Peyer's patch (tissue), 4 donors: Measurements from ENCODE around the gene SPAG9. TPM values are rescaled to one million over a fixed set of nuclear protein-coding genes. Genes with fewer than 3 reads are reported as not detected.

Experiments
- DNase-seq, 3 donors: peaks; one replicate each; pipeline ENCODE4 v3.0.0-alpha.2; 2017 to 2019
- H3K27ac ChIP-seq, 4 donors: fragments of 200-600 bp; sonication (generic); one replicate each; pipeline ENCODE4 v1.5.1; 2016 to 2019
- H3K27me3 ChIP-seq, 2 donors: fragments of 200-600 bp; sonication (generic); one replicate each; pipeline ENCODE4 v1.5.1; 2019
- H3K36me3 ChIP-seq, 3 donors: fragments of 200-600 bp; sonication (generic); one replicate each; pipeline ENCODE4 v1.5.1; 2016 to 2019
- H3K4me1 ChIP-seq, 4 donors: fragments of 200-600 bp; sonication (generic); one replicate each; pipeline ENCODE4 v1.5.1; 2016 to 2019
- H3K4me3 ChIP-seq, 4 donors: fragments of 200-600 bp; sonication (generic); 1 replicate in 3 of 4; 2 replicates in 1 of 4; pipeline ENCODE4 v1.5.1; 2016 to 2019; ENCODE audit warnings: mild to moderate bottlenecking in 1 of 4
- H3K9me3 ChIP-seq, 4 donors: fragments of 200-600 bp; sonication (generic); one replicate each; pipeline ENCODE4 v1.5.1; 2016 to 2019; ENCODE audit warnings: mild to moderate bottlenecking in 1 of 4
- POLR2A ChIP-seq, 2 donors: fragments of 450-650 bp; IDR thresholded peaks; one replicate each; pipeline ENCODE4 v1.5.1; 2017; ENCODE audit warnings: antibody characterized with exemption in 2 of 2, mild to moderate bottlenecking in 2 of 2, moderate library complexity in 2 of 2
- total RNA-seq, 4 donors: library from RNA; depleted of rRNA; stranded (reverse); fragments of >200 nt; gene quantifications; one replicate each; pipeline ENCODE4 v1.1.0, GENCODE V29; 2016
- TF ChIP-seq, protein P1 (sequence below), 6 experiments: fragments of 450-650 bp in 4 of 6; fragments of 200-600 bp in 2 of 6; sonication (generic) in 1 of 6; IDR thresholded peaks; one replicate each; pipeline ENCODE4 v1.5.1; 2017 to 2019; ENCODE audit warnings: antibody characterized with exemption in 6 of 6, mild to moderate bottlenecking in 3 of 6, moderate library complexity in 1 of 6

SPAG9 gene
- total RNA-seq, 4 donors from 2014 or later = 104 to 149 (median 132) TPM

DNA sequence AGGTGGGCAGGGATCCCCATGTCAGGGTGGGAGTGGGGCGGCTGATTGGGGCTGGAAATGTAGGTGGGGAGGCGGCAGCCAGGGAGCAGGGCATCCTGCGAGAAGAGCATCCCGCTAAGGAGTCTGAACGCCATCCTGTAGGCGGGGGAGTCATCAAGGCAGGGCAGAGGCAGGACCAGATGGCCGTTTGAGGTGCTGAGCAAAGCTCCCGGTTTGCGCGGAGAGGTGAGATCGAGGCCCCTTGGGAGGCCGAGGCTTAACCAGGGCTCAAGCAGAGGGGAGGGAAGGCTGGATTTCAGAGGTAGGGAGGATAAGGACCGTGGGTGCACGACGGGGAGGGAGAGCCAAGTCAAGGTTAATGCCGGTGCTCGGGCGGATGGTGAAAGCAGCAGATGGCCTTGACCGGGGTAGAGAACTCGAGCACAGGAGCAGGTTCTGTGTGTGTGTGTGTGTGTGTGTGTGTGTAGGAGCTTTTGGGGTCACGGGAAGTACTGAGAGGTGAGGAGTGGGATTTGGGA lies 45.1 kb upstream of the SPAG9 start:
- H3K27ac ChIP-seq = peak overlapping the region; percentile 92 to 99 (median 95)
- no peaks in the 10 kb centered on the region for H3K27me3 ChIP-seq
- DNase-seq = peak in 1 of 3 donors; percentile 18
- peaks cover 0 to 21% (median 9%) of the 10 kb centered on the region in 4 donors for H3K4me1 ChIP-seq
- peak overlapping the region; percentile 82 to 95 (median 90) for H3K4me3 ChIP-seq
- TF ChIP-seq POLR2A (IDR thresholded peaks at IDR 0.05) = peak in 1 of 2 donors; percentile 86
- TF ChIP-seq, protein P1, sequence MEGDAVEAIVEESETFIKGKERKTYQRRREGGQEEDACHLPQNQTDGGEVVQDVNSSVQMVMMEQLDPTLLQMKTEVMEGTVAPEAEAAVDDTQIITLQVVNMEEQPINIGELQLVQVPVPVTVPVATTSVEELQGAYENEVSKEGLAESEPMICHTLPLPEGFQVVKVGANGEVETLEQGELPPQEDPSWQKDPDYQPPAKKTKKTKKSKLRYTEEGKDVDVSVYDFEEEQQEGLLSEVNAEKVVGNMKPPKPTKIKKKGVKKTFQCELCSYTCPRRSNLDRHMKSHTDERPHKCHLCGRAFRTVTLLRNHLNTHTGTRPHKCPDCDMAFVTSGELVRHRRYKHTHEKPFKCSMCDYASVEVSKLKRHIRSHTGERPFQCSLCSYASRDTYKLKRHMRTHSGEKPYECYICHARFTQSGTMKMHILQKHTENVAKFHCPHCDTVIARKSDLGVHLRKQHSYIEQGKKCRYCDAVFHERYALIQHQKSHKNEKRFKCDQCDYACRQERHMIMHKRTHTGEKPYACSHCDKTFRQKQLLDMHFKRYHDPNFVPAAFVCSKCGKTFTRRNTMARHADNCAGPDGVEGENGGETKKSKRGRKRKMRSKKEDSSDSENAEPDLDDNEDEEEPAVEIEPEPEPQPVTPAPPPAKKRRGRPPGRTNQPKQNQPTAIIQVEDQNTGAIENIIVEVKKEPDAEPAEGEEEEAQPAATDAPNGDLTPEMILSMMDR (IDR thresholded peaks at IDR 0.05) = no peak
- H3K36me3 ChIP-seq = peaks cover 0 to 21% (median 0%) of the 10 kb centered on the region in 3 donors
- no peaks in the 10 kb centered on the region for H3K9me3 ChIP-seq

DNA sequence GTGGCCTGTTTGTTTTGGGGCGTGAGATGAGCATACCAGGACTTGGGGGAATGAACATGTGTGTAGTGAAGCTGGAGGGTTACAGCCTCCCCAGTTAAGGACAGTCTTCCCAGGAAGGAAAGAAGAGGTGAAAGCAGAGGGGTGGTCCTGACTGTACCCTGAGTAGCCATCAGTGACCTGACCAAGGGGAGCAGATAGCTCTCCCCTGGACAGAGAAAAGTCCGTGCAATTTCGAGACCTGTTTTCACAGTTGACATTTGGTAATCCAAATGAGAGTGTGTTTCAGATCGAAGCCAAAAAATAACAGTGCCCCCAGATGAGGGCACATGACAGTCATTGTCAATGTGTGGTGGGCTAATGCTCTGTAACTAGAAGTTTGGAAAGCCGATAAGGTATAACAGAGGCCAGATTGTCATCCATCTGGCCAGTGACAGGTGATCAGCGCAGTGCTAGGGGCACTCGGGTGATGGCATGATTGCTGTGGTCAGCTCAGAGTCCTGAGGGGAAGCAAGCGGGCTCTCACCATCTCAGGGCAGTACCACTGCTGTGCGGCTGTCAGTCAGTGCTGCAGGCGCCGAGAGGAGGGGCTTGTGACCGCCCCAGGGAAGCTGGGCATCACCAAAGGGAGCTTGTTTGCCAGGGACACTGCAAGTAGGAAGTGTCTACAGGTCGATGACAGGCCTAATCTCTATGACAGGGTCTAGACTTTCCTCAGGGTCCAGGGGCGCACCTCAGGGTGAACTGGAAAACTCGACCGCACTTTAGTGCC lies 44.4 kb upstream of the SPAG9 start:
- H3K27me3 ChIP-seq = no peaks in the 10 kb centered on the region
- H3K9me3 ChIP-seq = no peaks in the 10 kb centered on the region
- H3K4me3 ChIP-seq = peak overlapping the region in 3 of 4 donors; percentile 82 to 90 (median 89)
- no peak for DNase-seq
- H3K27ac ChIP-seq = peak overlapping the region; percentile 92 to 99 (median 95)
- peaks cover 0 to 15% (median 9%) of the 10 kb centered on the region in 4 donors for H3K4me1 ChIP-seq
- H3K36me3 ChIP-seq = peaks cover 0 to 27% (median 0%) of the 10 kb centered on the region in 3 donors
- TF ChIP-seq, protein P1 (IDR thresholded peaks at IDR 0.05) = no peak
- no peak for TF ChIP-seq POLR2A (IDR thresholded peaks at IDR 0.05)

DNA sequence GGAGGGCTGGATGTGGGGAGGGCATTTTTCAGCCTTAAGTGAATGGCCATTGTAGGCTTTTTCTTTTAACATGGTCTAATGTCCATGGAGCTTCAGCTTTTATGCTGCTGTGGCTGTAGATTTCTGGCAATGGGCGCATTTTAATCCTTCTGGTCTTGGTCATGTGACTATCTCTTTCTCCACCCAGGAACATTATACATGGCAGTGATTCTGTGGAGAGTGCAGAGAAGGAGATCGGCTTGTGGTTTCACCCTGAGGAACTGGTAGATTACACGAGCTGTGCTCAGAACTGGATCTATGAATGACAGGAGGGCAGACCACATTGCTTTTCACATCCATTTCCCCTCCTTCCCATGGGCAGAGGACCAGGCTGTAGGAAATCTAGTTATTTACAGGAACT lies 40.9 kb upstream of the SPAG9 start:
- no peaks in the 10 kb centered on the region for H3K27me3 ChIP-seq
- H3K4me3 ChIP-seq = no peak overlapping the region
- no peak overlapping the region for H3K27ac ChIP-seq
- peaks cover 0 to 27% (median 0%) of the 10 kb centered on the region in 3 donors for H3K36me3 ChIP-seq
- no peak for DNase-seq
- no peaks in the 10 kb centered on the region for H3K9me3 ChIP-seq
- peaks cover 0 to 8% (median 5%) of the 10 kb centered on the region in 4 donors for H3K4me1 ChIP-seq
- TF ChIP-seq, protein P1 (IDR thresholded peaks at IDR 0.05) = no peak
- TF ChIP-seq POLR2A (IDR thresholded peaks at IDR 0.05) = no peak

DNA sequence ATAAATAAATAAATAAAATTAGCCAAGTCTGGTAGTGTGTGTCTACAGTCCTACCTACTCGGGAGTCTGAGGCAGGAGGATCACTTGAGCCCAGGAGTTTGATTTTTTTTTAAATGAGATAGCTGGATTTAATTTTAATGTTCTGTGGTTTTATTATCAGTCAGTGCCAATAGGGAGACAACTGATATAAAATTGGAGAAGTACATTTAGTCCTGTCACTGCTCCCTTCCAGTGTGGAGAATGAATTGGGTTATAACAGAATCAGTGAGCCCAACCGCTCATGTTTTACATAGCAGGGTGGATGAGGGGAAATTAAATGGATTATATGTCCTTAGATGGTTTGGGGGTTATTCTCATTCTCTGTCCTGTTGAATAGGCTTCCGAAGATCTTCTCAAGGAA lies 38.9 kb upstream of the SPAG9 start:
- Histone ChIP-seq H3K27ac (no peak overlapping the region), H3K9me3 (no peaks in the 10 kb centered on the region), H3K4me1 (peaks cover 0 to 6% (median 0%) of the 10 kb centered on the region in 4 donors), H3K4me3 (no peak overlapping the region), H3K27me3 (no peaks in the 10 kb centered on the region), H3K36me3 (peaks cover 0 to 27% (median 0%) of the 10 kb centered on the region in 3 donors)
- DNase-seq = no peak
- TF ChIP-seq, protein P1 (IDR thresholded peaks at IDR 0.05) = no peak
- TF ChIP-seq POLR2A (IDR thresholded peaks at IDR 0.05) = no peak

DNA sequence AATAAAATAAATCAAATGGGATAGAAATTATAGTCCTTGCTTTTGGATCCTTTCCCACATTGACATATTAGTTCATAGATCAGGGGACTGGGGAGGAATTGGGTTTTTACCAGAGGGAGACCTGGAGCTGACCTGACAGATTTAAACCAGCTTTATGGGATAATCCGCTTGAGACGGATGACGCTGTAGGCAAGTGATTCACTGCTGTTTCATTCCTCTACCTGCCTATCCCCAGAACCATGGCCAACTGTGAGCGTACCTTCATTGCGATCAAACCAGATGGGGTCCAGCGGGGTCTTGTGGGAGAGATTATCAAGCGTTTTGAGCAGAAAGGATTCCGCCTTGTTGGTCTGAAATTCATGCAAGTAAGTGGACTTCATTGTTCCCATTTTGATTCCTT lies 34.7 kb upstream of the SPAG9 start:
- Histone ChIP-seq H3K36me3 (peaks cover 0 to 7% (median 0%) of the 10 kb centered on the region in 3 donors), H3K4me1 (peaks cover 0 to 20% (median 0%) of the 10 kb centered on the region in 4 donors), H3K4me3 (no peak overlapping the region), H3K9me3 (no peaks in the 10 kb centered on the region), H3K27ac (no peak overlapping the region), H3K27me3 (no peaks in the 10 kb centered on the region)
- no peak for DNase-seq
- TF ChIP-seq, protein P1 (IDR thresholded peaks at IDR 0.05) = no peak
